Brain pericyte (primary cell): Measurements from ENCODE around the gene CNPY2.
"Not testable (repeated sequence)": the region's sequence is repeated elsewhere in the genome, so short reads cannot be mapped to it uniquely, and the experiment has no call there.

ENCODE experiments used
- DNase-seq: peaks from one replicate; pipeline ENCODE4 v3.0.0-alpha.2; 2012; ENCODE audit warnings: low read depth, low spot score

Gene CNPY2

DNA sequence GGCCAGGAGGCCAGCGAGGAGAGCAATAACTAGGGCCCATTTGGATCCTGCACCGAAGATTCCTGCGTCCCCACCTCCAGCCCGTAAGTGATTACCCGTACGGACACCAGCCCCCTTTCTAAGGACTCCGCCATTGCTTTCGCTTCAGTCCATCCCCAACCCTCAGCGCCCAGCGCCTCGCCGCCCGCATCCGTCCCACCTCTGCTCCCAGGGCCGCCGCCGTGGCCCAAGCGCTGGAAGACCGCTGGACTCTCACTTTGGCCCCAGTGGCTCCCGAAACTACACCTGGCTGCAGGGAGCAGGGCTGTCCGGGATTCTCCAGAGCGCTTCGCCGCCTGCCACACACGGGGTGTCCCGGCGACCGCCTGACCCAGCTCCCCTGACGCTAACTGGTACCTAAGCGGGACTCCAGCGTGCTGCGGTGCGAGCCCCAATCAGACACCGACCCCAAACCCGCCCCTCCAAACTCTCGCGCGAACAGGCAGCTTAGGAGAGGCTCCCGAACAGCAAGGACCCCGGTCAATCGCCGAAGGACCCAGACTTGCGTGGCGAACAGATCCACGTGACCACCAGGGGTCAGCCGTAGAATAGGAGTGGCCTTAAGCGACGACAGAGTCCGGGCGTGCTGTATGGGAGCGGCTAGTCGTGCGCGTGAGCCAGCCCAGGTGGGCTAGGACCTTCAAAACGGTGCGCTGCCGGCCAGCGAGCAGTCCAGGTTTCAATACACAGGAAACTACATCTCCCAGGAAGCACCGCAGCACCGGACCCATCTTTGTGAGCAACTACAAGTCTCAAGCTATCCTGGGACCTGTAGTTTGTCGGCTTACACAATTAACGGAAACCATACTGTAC, at the start of gene CNPY2:
Gene CNPY2 (minus strand): TSS at position 367 of the 852 bp plus-strand sequence. CDS start 771 bp downstream, outside the sequence.
- DNase-seq, result peak; percentile 92

DNA sequence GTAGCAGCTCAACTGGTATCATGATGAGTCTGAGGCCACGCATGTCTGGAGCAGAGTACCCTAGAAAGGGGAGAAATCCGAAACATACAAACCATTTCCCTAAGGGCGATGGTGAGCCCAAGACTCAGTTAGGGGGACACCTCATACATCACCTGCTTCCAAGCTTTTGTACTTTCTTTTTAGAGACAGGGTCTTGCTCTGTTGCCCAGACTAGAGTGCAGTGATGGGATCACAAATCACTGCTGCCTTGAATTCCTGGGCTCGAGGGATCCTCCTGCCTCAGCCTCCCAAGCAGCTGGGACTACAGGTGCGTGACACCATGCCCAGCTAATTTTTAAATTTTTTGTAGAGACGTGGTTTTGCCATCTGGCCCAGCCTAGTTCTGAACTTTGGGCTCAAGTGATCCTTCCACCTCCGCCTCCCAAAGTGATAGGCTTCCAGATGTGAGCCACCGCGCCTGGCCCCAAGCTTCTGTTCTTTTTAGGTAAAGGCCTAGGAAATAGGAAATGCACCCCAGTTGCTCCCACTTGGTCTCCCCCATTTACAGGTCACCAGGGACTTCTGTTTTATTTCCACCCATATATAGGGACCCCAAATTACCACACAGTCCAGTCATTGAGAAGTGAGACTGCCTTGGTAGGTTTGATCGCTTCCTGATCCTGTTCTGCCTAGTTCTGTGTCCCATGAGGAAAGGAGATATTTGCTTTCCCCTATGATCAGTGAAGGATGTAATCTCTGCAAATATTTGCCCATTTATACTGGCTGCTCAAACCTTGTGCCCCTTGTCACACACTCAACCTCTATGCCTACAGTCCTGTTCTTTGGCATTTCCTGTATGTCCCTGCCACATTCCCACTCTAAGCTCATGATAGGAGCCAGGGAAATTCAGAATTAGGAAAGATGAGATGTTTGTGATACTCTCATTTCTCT, 46.6 kb upstream of the CNPY2 start, which contains the start of gene APOF:
Gene APOF (minus strand): TSS at position 728 of the 930 bp plus-strand sequence. CDS start 112 bp downstream, at position 616.
- no peak for DNase-seq

DNA sequence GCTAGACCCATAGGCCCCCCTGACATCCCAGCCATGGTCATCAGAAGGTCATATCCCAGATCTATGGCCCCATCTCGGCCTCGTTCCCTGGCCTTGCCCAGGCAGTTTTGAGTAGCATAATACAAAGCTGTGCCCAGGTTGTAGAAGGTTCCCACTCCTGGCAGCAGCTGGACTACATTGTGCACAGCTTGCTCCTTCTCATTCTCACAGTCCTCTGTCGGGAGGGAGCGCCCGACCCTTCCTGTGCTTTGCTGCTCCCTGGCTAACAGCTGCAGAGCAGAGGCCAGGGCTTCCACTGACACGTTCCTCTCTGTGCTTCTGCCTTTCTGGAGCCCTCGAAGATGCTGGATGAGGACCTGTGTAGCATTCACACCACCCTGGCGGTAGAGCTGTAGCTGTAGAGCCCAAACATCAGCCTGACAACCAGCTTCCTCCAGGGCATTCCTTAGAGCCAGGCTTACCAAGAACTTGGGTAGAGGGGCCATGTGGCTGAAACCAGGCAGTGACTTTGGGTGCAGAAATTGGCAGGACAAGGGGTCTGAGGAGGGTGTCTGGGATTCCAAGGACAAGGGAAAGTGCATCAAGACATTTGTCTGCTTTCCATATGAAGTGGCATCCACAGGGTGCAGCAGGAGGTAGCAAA, 45.8 kb upstream of the CNPY2 start:
- no peak for DNase-seq

DNA sequence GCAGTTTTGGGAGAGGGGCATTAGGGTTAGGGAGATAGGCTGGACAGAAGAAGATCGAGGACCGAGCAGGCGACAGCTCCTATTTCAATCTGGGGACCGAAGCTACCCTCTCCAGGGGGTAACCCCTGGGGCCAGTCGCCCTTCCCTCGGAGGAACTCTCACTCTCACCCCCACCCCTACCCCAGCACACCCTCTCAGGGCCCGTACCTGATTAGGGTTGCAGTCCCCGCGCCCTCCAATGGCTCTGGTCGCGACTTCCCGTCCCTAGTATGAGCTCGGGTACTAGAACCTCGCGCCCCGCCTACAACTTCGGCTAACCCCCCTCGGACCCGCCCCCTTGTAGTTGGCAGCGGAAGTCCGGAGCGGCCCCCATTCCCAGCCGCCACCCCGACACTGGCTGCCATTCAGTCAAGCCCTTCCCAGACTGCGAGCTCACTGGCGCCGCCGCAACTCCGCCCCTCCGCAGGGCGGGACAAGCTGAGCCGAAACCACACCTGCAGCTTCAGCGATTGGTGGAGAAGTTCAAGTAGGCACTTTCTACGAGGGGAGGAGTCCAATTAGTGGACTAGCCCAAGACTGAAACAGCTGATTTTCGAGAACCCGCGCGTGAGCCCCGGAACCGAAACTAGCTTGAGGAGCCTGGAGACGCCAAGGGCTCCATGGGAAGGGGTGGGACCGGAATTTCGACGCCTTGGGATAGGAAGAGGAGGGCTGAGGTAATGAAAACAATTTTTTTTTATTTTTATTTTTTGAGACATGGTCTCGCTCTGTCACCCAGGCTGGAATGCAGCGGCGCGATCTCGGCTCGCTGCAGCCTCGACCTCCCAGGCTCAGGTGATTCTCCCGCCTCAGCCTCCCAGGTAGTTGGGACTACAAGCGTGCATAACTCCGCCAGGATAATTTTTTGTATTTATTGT, 44.3 kb upstream of the CNPY2 start, which contains the start of gene STAT2:
Gene STAT2 (minus strand): TSS at position 257 of the 917 bp plus-strand sequence. CDS start 3,536 bp downstream, outside the sequence.
- peak; percentile 99 for DNase-seq

DNA sequence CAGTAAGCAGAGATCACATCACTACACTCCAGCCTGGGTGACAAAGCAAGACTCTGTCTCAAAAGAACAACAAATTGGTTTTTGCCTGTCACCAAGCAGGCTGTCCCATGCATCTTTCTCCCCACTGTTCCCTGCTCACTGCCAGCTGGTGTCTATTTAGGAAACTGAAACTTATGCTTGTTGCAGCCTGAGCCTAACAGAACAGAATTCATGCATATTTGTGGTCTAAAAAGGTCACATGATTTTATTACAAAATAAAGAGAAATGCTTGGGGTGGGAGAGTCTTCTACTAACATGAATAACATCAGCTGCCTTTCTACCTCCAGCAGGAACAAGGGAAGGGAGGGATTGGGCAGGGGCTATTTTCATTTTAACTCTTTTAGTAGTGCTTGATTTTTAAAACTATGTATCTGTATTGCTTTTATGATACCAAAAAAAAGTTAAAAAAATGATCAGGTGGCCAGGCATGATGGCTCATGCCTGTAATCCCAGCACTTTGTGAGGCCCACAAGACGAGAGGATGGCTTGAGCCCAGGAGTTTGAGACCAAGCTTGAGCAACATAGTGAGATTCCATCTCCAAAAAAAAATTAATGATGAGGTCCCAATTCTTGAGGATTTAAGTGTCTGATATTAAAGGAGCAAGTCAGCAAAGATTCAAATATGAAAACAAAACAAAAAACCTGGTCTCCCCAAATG, 43.2 kb upstream of the CNPY2 start:
- peak; percentile 18 for DNase-seq

DNA sequence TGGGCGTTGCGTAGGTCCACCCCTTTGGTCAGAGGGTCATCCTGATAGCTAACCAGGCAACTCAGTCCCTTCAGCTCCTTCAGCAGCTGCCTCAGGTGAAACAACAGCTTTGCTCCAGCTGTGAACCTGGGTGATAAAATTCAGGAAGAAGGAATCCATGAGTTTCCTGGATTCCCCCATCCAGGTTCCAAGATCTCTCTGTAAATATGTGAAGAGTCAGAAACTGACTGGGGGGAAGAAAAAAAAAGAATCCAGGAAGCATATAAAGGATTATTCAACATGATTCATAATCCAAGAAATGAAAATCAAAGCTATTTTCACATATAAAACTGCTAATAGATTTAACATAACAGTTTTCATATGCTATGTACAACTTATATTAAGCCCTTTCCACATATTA, 35.5 kb upstream of the CNPY2 start:
- DNase-seq, result no peak

DNA sequence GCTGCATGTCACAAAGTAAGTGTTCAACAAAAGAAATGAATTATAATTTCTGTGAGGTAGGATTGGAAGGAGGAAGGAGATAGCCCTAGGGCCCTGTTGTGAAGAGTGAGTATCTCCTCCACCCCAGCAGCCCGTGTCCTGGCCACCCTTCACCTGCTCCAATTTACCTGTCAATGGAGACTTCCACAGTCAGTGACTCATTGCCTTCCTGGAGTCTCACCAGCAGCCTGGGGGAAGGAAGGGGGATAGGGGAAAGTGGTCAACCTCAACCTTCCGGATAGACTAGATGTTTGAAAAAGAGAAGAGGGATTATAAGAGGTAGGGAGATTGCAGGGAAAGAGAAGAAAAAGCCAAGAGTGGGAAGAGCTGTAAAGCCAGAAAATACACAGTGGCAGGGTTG, 34.9 kb upstream of the CNPY2 start:
- DNase-seq, result no peak

DNA sequence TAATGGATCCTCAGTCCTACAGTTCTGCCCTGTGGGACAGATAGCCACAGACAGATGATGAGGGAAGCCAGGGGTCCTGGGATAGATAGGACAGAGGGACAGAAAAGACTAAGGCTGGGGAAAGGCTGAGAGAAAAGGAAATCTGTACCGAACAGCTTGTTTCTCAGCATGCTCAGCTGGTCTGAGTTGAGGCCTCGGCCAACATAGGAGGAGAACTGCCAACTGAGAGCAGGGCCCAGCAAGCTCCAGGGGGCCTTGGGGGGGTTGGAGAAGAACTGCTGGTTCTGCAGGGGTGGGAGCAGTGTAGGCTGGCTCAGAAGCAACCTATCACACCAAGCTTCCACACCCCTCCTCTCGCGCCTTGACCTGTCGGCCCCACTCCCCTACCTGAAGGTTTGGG, 33.0 kb upstream of the CNPY2 start:
- no peak for DNase-seq

DNA sequence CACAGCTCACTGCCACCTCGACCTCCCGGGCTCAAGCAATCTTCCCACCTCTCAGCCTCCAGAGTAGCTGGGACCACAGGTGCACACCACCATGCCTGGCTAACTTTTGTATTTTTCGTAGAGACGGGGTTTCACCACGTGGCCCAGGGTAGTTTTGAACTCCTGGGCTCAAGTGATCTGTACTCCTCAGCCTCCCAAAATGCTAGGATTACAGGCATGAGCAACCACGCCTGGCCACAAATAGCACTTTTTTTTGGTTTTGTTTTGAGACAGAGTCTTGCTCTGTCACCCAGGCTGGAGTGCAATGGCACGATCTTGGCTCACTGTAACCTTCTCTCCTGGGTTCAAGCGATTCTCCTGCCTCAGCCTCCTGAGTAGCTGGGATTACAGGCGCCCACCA, 31.5 kb upstream of the CNPY2 start:
- DNase-seq, result not testable (repeated sequence)

DNA sequence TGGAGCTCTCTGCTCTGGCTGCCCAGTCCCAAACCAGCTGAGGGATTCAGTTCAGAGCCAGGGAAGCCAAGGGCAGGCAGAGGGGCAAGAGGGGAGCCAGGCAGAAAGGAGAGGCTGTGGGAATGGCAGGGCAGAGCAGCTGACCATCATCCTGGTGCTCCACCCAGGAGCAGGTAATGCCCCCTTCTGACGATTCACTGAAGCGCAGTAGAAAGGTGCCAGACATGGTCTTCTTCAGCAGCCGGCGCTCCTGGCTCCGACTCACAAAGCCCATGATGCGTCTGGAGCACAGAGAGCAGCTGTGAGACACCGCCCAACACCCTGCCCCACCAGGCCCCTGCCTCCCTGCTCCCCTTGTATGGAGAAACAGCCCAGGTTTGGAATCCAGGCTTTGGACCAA, 30.9 kb upstream of the CNPY2 start:
- no peak for DNase-seq

DNA sequence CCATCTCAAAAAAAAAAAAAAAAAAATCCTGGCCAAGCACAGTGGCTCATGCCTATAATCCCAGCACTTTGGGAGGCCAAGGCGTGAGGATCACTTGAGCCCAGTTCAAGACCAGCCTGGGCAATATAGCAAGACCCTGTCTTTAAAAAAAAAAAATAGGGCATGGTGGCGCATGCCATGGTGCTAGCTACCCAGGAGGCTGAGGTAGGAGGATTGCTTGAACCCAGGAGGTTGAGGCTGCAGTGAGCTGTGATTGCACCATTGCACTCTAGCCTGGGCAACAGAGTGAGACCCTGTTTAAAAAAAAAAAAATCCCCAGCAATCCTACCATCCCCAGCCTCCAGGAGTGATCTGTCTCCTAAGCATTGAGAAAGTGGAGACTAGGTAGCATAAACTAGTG, 26.5 kb upstream of the CNPY2 start:
- DNase-seq, result not testable (repeated sequence)

DNA sequence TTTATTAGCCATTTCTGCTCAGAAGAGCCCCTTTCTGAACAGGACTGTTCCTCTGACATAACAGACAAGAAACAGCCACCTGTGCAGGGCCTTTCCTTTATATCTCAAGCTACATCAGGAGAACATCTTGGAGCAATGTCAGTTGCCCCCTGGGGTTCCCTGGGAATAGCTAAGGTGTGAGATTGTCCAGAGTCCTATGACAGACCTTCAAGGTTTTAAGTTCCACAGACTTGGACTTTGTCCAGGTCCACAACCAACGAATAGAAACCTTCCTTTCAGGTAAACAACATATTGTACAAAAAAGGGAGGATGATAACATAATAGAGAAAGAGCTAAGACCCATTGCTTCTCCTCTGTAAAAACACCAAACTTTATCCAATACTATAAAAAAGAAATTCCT, 25.8 kb upstream of the CNPY2 start:
- DNase-seq, result no peak

DNA sequence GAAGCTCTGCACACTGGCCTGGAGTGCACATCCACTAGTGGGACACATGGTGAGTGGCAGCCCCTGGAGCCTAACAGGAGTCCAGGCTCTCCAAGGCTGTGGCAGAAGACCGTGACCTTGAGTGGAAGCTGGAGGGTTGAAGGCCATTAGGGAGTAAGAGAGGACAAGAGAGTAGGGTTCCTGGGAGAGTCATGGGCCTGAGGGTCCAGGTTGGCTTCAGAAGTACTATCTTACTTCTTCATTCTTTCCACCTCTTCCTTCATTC, 23.3 kb upstream of the CNPY2 start:
- DNase-seq, result no peak

DNA sequence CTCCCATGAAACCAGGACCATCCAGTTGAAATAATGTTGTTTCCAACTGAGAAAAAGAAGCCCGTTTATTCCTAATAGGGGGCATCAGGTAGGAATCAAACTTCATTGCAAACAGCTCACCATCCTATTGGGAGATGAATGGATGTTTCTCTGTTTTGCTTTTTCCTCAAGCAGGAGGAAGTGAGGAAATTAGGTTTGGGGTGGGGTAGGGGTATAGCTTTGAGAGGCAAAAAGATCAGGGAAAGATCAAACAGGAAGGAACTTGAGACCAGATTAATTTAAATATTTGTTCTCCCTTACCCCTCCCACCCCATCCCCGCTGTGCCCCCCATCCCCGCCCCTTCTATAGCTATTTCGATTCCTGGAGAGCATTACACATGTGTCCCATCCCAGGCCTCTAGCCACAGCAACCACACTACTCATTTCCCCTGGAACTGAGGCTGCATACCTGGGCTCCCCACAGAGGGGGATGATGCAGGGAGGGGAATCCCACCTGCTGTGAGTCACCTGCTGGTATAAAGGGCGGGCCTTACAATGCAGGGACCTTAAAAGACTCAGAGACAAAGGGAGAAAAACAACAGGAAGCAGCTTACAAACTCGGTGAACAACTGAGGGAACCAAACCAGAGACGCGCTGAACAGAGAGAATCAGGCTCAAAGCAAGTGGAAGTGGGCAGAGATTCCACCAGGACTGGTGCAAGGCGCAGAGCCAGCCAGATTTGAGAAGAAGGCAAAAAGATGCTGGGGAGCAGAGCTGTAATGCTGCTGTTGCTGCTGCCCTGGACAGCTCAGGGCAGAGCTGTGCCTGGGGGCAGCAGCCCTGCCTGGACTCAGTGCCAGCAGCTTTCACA, 22.7 kb upstream of the CNPY2 start, which contains the start of gene IL23A:
Gene IL23A (plus strand): TSS at position 577 of the 850 bp plus-strand sequence. CDS start 161 bp downstream, at position 738.
- no peak for DNase-seq

DNA sequence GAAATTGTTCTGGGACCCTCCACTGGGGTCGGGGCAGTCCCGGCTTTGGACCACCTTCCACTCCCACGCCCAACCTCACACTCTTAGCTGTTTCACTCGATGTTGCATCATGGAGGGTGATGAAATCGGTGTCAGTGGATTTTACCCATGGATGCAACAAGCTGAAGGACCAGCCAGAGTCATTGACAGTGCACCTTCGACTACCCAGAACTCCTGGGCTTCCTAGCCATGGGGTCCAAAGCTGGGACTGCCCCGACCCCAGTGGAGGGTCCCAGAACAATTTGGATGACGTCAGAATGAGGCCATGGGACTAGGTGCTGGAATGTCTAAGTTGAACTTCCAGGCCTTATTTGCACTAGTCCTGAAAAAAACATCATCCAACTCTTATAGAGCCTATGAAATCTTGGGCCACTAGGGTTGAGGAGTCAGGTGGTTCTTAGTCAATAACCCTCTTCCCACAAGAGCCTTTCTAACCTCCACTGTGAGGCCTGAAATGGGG, 22.0 kb upstream of the CNPY2 start:
- DNase-seq, result no peak

DNA sequence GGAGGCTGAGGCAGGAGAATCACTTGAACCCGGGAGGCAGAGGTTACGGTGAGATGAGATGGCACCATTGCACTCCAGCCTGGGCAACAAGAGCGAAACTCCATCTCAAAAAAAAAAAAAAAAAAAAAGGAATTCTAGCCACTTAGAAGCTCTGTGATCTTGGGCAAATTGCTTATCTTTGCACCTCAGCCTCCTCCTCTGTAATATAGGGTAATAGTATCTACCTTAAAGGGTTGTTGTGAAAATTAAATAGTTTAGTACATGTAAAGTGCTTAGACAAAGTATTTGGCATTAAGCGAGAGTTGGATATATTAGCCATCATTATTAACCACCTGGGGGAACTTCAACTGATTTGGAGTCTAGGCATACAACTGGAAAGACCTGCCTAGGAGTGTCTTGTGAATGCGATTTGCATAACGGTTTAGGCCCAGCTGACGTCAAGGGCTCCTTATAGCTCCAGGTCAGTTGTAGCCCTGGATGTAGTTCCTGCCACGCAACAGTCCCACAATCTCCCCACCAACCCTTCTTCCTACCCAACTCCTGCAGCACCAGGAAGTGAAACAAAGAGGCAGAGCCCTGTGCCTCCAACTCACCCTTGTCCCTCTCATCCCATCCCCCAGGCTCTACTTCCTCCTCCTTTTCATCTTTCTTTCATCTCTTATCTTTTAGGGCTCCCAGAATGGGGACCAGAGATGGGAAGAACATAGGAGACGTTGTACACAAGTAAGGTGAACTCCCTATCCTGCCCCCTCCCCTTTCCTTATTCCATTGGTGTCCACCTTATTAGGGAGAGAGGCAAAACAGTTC, 20.8 kb upstream of the CNPY2 start:
- no peak for DNase-seq

DNA sequence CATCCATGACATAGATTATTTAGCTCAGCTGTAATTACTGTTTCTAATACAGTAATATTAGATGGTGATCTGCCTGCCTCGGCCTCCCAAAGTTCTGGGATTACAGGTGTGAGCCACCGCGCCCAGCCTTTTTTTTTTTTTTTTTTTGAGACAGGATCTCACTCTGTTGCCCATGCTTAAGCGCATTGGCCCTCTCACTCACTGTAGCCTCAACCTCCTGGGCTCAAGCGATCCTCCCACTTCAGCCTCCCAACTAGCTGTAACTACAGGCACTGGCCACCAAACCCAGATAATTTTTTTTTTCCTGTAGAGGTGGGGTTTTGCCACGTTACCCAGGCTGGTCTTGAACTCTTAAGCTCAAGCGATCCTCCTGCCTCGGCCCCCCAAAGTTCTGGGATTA, 19.7 kb upstream of the CNPY2 start:
- DNase-seq, result not testable (repeated sequence)

DNA sequence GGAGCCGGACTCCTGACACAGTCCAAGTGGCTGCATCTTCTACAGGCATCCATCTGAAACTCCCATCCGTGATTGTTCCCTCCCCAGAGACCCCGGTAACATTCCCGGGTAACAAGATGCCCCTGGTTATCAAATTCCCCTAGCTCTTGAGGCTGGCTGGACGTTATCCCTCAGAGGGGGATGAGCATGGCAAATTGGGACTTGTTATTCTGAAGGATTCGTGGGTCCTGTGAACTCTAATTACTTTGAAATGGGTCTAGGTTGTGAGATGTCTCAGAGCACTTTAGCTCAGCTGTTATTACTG, 18.7 kb upstream of the CNPY2 start:
- DNase-seq, result no peak
